A549 (cell line): Measurements from ENCODE around the gene HOXD1. TPM values are rescaled to one million over a fixed set of nuclear protein-coding genes. Genes with fewer than 3 reads are reported as not detected.

Experiments used
- ATAC-seq, 2 experiments: fragments of 200-7000 bp in 1 of 2; fragments of >200 bp in 1 of 2; cut with Nextera tagmentation in 1 of 2; cut with Tn5 transposase in 1 of 2; 3 replicates each; pipeline versions ENCODE4 v1.8.0 to v1.9.1; 2018 to 2020; ENCODE audit warnings: mild to moderate bottlenecking in 1 of 2, moderate library complexity in 1 of 2
- CTCF ChIA-PET: fragments of 300-600 bp; sonication (Branson Sonifier 250); formaldehyde crosslinking; extraction: SDS; loops from one replicate; lab custom pipeline; 2021; ENCODE audit warnings: antibody characterized with exemption, inconsistent platforms; lab: Yijun Ruan, JAX
- POLR2A ChIA-PET: fragments of 350-600 bp; formaldehyde crosslinking; extraction: SDS; loops from one replicate; lab custom pipeline; 2021; ENCODE audit warnings: antibody characterized with exemption, inconsistent platforms; lab: Yijun Ruan, JAX
- DNase-seq, 2 experiments: peaks; one replicate each; pipeline versions ENCODE4 v3.0.0 to v3.0.0-alpha.2; 2011 to 2016; ENCODE audit warnings: low read depth in 1 of 2, low spot score in 1 of 2
- FAIRE-seq: peaks from 2 replicates; lab custom pipeline; 2011; peaks lifted over from hg19 to GRCh38; lab: Jason Lieb, UNC
- H3K27ac ChIP-seq, 2 experiments: fragments of >200 bp; sonication (Bioruptor Twin); formaldehyde crosslinking; 3 replicates each; pipeline ENCODE4 v1.5.1; 2016 to 2017
- H3K4me1 ChIP-seq: fragments of >200 bp; sonication (Bioruptor Twin); formaldehyde crosslinking; 3 replicates; pipeline ENCODE4 v1.6.1; 2016
- H3K4me2 ChIP-seq: fragments of >200 bp; sonication (Bioruptor Twin); formaldehyde crosslinking; 3 replicates; pipeline ENCODE4 v1.6.1; 2016
- H3K4me3 ChIP-seq: fragments of >200 bp; sonication (Bioruptor Twin); formaldehyde crosslinking; 3 replicates; pipeline ENCODE4 v1.5.1; 2016
- H3K9me3 ChIP-seq: fragments of >200 bp; sonication (Bioruptor Twin); formaldehyde crosslinking; 3 replicates; pipeline ENCODE4 v1.6.1; 2016
- EHF ChIP-seq: fragments of 250-450 bp; sonication (Bioruptor Pico); IDR thresholded peaks from 2 replicates; pipeline ENCODE4 v1.5.0; 2020; ENCODE audit warnings: mild to moderate bottlenecking
- ELK1 ChIP-seq: fragments of 150-350 bp; IDR thresholded peaks from 2 replicates; pipeline ENCODE4 v1.6.1; 2014; ENCODE audit warnings: low read depth, mild to moderate bottlenecking, low read length
- EP300 ChIP-seq, 2 experiments: fragments of >200 bp; sonication (Bioruptor Twin); formaldehyde crosslinking; IDR thresholded peaks; 2 replicates in 1 of 2; 3 replicates in 1 of 2; pipeline ENCODE4 v1.6.1; 2016 to 2017
- ESRRA ChIP-seq: fragments of 150-350 bp; IDR thresholded peaks from 2 replicates; pipeline ENCODE4 v1.6.1; 2014; ENCODE audit warnings: mild to moderate bottlenecking, low read length, borderline replicate concordance
- FOSB ChIP-seq: fragments of 250-450 bp; sonication (Bioruptor Pico); IDR thresholded peaks from 2 replicates; pipeline ENCODE4 v1.5.0; 2020; ENCODE audit warnings: mild to moderate bottlenecking, moderate library complexity
- FOSL2 ChIP-seq, 2 experiments: fragments of 450-650 bp in 1 of 2; fragments of >200 bp in 1 of 2; sonication (Bioruptor Twin) in 1 of 2; formaldehyde crosslinking; IDR thresholded peaks; 2 replicates each; pipeline versions ENCODE4 v1.5.0 to v1.6.1; 2016 to 2020; ENCODE audit warnings: mild to moderate bottlenecking in 1 of 2, moderate library complexity in 1 of 2
- HDAC2 ChIP-seq: fragments of 200-600 bp; sonication (generic); IDR thresholded peaks from 2 replicates; pipeline ENCODE4 v1.6.1; 2016
- HEYL ChIP-seq: fragments of 250-450 bp; sonication (Bioruptor Pico); IDR thresholded peaks from 2 replicates; pipeline ENCODE4 v1.8.0; 2021; ENCODE audit warnings: mild to moderate bottlenecking, moderate library complexity
- HOXA7 ChIP-seq: fragments of 250-450 bp; sonication (Bioruptor Pico); IDR thresholded peaks from 2 replicates; pipeline ENCODE4 v1.5.0; 2020; ENCODE audit warnings: mild to moderate bottlenecking, moderate library complexity
- JUNB ChIP-seq: fragments of >200 bp; sonication (Bioruptor Twin); formaldehyde crosslinking; IDR thresholded peaks from 2 replicates; pipeline ENCODE4 v1.6.1; 2016
- KDM5A ChIP-seq: fragments of 200-600 bp; sonication (generic); IDR thresholded peaks from 2 replicates; pipeline ENCODE4 v1.6.1; 2016; ENCODE audit warnings: antibody characterized with exemption, mild to moderate bottlenecking
- MAFK ChIP-seq: fragments of 450-650 bp; IDR thresholded peaks from 2 replicates; pipeline ENCODE4 v1.6.1; 2014; ENCODE audit not compliant: partially characterized antibody
- MAZ ChIP-seq: fragments of 150-350 bp; IDR thresholded peaks from 2 replicates; pipeline ENCODE4 v1.6.1; 2014; ENCODE audit warnings: antibody characterized with exemption, low read depth, low read length, borderline replicate concordance
- MYC ChIP-seq: IDR thresholded peaks from 2 replicates; pipeline ENCODE4 v1.6.1; 2012; ENCODE audit warnings: mild to moderate bottlenecking, inconsistent platforms, low read length, improper control_type of control experiment, borderline replicate concordance
- NR3C1 ChIP-seq: fragments of >200 bp; sonication (Bioruptor Twin); formaldehyde crosslinking; IDR thresholded peaks from 3 replicates; pipeline ENCODE4 v1.6.1; 2017
- PHF8 ChIP-seq: fragments of 200-600 bp; sonication (generic); IDR thresholded peaks from 2 replicates; pipeline ENCODE4 v1.6.1; 2016; ENCODE audit warnings: low read depth, mild to moderate bottlenecking, antibody characterized with exemption, moderate library complexity, borderline replicate concordance
- POLR2A ChIP-seq: IDR thresholded peaks from 2 replicates; pipeline ENCODE4 v1.6.1; 2012; ENCODE audit warnings: mild to moderate bottlenecking, low read length
- POLR2AphosphoS2 ChIP-seq: conservative IDR thresholded peaks from 2 replicates; pipeline ENCODE4 v1.6.1; 2012; ENCODE audit warnings: low read length, improper control_type of control experiment, inconsistent platforms
- RAD21 ChIP-seq, 2 experiments: fragments of >200 bp in 1 of 2; sonication (Bioruptor Twin) in 1 of 2; formaldehyde crosslinking in 1 of 2; IDR thresholded peaks in 1 of 2; conservative IDR thresholded peaks in 1 of 2; 2 replicates in 1 of 2; 3 replicates in 1 of 2; pipeline ENCODE4 v1.6.1; 2012 to 2018; ENCODE audit warnings: inconsistent platforms in 1 of 2
- RARB ChIP-seq: fragments of 250-450 bp; sonication (Bioruptor Pico); IDR thresholded peaks from 2 replicates; pipeline ENCODE4 v1.8.0; 2021; ENCODE audit warnings: mild to moderate bottlenecking, moderate library complexity
- TFCP2L1 ChIP-seq: fragments of 250-450 bp; sonication (Bioruptor Pico); IDR thresholded peaks from 2 replicates; pipeline ENCODE4 v1.5.0; 2021; ENCODE audit warnings: mild to moderate bottlenecking
- ZC3H11A ChIP-seq: fragments of 450-650 bp; IDR thresholded peaks from 2 replicates; pipeline ENCODE4 v1.6.1; 2014; ENCODE audit warnings: antibody characterized with exemption, mild to moderate bottlenecking
- ZNF302 ChIP-seq: fragments of 250-450 bp; sonication (Bioruptor Pico); IDR thresholded peaks from 2 replicates; pipeline ENCODE4 v1.9.0; 2021; ENCODE audit warnings: inconsistent platforms, mild to moderate bottlenecking, moderate library complexity
- ZSCAN20 ChIP-seq: fragments of 250-450 bp; sonication (Bioruptor Pico); IDR thresholded peaks from 2 replicates; pipeline ENCODE4 v1.8.0; 2022; ENCODE audit warnings: mild to moderate bottlenecking, moderate library complexity
- WGBS: methylation state at CpG from one replicate; pipeline ENCODE4 v1.1.6; 2017; ENCODE audit errors: missing lambda C conversion rate; 5-methylcytosine and 5-hydroxymethylcytosine counted together
- polyA plus RNA-seq, 4 experiments: library from polyadenylated mRNA; depleted of rRNA in 3 of 4; stranded (reverse); fragments of >200 nt; fragmentation: RNase III in 1 of 4; extraction: RNeasy Plus Mini Kit Qiagen cat#74134 plus additional on column Dnase treatment in 1 of 4; gene quantifications; 2 replicates in 3 of 4; 3 replicates in 1 of 4; pipeline ENCODE4 v1.2.3, GENCODE V29; 2011 to 2017
- TF ChIP-seq, protein P1 (sequence below): fragments of 250-450 bp; sonication (Bioruptor Pico); IDR thresholded peaks from 2 replicates; pipeline ENCODE4 v1.5.0; 2021; ENCODE audit warnings: mild to moderate bottlenecking, moderate library complexity, borderline replicate concordance
- TF ChIP-seq, protein P2 (sequence below): fragments of >200 bp; sonication (Bioruptor Twin); formaldehyde crosslinking; IDR thresholded peaks from 3 replicates; pipeline ENCODE4 v1.6.1; 2016

The HOXD1 gene
- polyA plus RNA-seq, 2 of the 4 experiments (the other 2 are of a cell fraction): 0.12 TPM

DNA sequence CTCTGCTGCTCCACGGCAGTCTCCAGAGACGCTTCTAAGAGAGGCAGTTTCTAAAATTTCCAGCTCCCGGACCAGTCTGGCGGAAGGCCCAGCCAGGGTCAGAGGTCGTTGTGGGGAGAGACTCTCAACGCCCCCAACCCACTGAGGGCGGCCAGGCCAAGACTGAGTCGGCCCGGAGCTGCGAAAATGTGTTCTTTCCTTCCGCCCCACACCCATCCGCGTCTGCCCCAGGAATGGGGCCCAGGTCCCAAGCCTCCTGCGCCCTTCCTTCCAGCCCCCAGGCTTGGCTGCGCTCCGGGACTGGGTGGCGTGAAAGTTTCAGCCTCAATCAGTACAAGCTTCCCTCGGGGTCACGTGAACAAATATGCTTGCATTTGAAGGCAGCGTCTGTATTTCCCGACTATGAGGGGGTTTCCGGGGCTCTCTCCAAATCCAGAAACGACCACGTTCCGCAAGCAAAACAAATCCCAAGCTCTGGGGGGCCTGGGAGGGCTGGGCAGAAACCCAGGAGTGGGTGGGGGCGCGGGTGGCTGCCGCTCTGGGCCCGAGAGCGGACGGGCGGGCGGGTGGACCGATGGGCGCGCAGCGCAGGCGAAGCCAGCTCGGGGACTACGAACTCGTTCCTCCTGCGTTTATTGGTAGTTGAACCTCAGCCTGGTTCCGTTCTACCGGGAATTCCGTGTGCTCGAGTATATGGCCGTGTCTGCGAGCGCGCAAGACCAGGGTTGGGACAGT, 28.1 kb upstream of the HOXD1 start:
- DNase-seq (no peak), FAIRE-seq (no peak), ATAC-seq (no peak)
- H3K4me2 ChIP-seq: no peak overlapping the region
- TF ChIP-seq RARB (CRISPR knock-in tag): no peak
- no peak for TF ChIP-seq TFCP2L1
- TF ChIP-seq ZSCAN20: no peak
- no peak for TF ChIP-seq EHF (CRISPR knock-in tag)
- TF ChIP-seq KDM5A: no peak
- TF ChIP-seq PHF8: no peak
- TF ChIP-seq HOXA7 (CRISPR knock-in tag): no peak
- no peak for TF ChIP-seq MYC
- no peak for TF ChIP-seq HEYL
- TF ChIP-seq, protein P1, sequence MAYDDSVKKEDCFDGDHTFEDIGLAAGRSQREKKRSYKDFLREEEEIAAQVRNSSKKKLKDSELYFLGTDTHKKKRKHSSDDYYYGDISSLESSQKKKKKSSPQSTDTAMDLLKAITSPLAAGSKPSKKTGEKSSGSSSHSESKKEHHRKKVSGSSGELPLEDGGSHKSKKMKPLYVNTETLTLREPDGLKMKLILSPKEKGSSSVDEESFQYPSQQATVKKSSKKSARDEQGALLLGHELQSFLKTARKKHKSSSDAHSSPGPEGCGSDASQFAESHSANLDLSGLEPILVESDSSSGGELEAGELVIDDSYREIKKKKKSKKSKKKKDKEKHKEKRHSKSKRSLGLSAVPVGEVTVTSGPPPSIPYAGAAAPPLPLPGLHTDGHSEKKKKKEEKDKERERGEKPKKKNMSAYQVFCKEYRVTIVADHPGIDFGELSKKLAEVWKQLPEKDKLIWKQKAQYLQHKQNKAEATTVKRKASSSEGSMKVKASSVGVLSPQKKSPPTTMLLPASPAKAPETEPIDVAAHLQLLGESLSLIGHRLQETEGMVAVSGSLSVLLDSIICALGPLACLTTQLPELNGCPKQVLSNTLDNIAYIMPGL: no peak
- no peak for TF ChIP-seq ESRRA
- no peak for TF ChIP-seq POLR2A
- whole genome bisulfite sequencing: 84% methylated on average over 40 of the region's 50 CpGs
- no peak overlapping the region for H3K4me3 ChIP-seq
- no peaks in the 10 kb centered on the region for H3K9me3 ChIP-seq
- ChIA-PET POLR2A (no interaction called here), CTCF (interaction anchor here (1.4 to 2.9 kb wide), 5 partner anchors 17 to 491 kb away, joined by 3 to 15 read pairs (median 4); no protein-coding TSS in a partner anchor)
- no peaks in the 10 kb centered on the region for H3K4me1 ChIP-seq
- no peak overlapping the region for H3K27ac ChIP-seq

- TF ChIP-seq POLR2AphosphoS2: no peak
- TF ChIP-seq MAFK: no peak
- TF ChIP-seq ZSCAN20: no peak
- TF ChIP-seq ZNF302 (CRISPR knock-in tag): no peak
- no peak for TF ChIP-seq MAZ
- no peak for TF ChIP-seq FOSB (CRISPR knock-in tag)
- TF ChIP-seq JUNB: no peak
- no peak for TF ChIP-seq PHF8
- H3K4me2 ChIP-seq: no peak overlapping the region
- ChIA-PET CTCF (interaction anchor here (0.9 to 2.9 kb wide), 8 partner anchors 10 to 491 kb away, joined by 3 to 15 read pairs (median 6); partner anchors contain the start of gene HOXD4), POLR2A (no interaction called here)
- DNase-seq (no peak), FAIRE-seq (no peak), ATAC-seq (no peak)
- no peaks in the 10 kb centered on the region for H3K4me1 ChIP-seq
- no peak overlapping the region for H3K27ac ChIP-seq
- WGBS: 84% methylated on average over 22 of the region's 22 CpGs
- H3K4me3 ChIP-seq: no peak overlapping the region
- no peaks in the 10 kb centered on the region for H3K9me3 ChIP-seq
Measured at GRCh38 chr2:176160986-176161824, 27.3 kb upstream of the HOXD1 start.

DNA sequence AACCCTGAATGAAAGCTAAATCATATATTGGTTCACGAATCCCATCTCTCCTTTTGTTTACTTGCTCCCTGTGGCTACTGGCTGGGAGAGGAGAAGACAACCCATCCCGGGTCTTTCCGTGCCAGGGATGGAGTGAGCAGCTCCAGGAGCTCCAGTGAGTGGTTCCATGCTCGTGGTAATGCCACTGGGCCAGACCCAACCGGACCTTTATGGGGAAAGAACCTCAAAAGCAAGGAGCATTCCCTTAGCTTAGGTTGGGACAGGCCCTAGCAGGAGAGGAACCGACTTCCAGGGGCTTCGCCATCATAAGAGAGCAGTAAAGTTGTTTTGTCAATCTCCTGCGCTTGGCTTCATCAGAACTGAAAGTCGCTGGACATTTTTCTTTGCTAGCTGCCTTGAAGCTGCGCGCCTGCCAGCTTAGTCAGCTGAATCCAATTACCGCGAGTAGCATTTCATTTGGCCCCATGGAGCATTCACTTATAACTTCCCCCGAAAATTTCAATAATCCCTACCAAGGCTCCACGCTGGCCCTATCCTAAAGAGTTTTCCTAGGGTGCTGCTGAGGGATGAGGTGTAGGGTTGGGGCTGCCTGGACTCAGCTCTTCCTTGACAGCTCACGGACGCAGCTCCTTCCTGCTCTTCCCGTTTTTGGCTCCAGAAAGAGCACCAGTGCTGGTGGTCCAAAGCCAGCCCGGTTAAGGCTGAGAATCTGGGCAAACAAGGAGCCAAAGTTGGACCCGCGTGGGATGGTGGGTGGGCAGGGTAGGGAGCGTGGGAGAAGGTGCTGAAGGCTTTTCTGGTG, 26.4 kb upstream of the HOXD1 start:
- Histone ChIP-seq H3K9me3 (no peaks in the 10 kb centered on the region), H3K4me3 (no peak overlapping the region), H3K4me1 (no peaks in the 10 kb centered on the region), H3K27ac (no peak overlapping the region), H3K4me2 (no peak overlapping the region)
- WGBS: 67% methylated on average over 22 of the region's 22 CpGs
- POLR2A ChIA-PET: no interaction called here
- FAIRE-seq (no peak), DNase-seq (no peak), ATAC-seq (no peak; a peak in 1 of 6 replicates)
- CTCF ChIA-PET: interaction anchor here (0.9 to 2.9 kb wide), 6 partner anchors 11 to 490 kb away, joined by 3 to 15 read pairs (median 6); partner anchors contain the start of gene HOXD4
- TF ChIP-seq HOXA7 (CRISPR knock-in tag) (no peak), HDAC2 (no peak), NR3C1 (no peak), POLR2A (no peak), FOSL2 (IDR thresholded peaks at IDR 0.05) (no peak), FOSL2 (CRISPR knock-in tag; IDR thresholded peaks at IDR 0.05) (no peak), ELK1 (no peak), ZSCAN20 (no peak), MAFK (no peak), EP300 (IDR thresholded peaks at IDR 0.05) (no peak), ZC3H11A (no peak), RAD21 (conservative IDR thresholded peaks at IDR 0.05 in 1 of 2, IDR thresholded peaks at IDR 0.05 in 1 of 2) (no peak), ZNF302 (CRISPR knock-in tag) (no peak)
- TF ChIP-seq, protein P2, sequence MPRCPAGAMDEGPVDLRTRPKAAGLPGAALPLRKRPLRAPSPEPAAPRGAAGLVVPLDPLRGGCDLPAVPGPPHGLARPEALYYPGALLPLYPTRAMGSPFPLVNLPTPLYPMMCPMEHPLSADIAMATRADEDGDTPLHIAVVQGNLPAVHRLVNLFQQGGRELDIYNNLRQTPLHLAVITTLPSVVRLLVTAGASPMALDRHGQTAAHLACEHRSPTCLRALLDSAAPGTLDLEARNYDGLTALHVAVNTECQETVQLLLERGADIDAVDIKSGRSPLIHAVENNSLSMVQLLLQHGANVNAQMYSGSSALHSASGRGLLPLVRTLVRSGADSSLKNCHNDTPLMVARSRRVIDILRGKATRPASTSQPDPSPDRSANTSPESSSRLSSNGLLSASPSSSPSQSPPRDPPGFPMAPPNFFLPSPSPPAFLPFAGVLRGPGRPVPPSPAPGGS: no peak
